Neural progenitor cell (in vitro differentiated cells): ENCODE measurements around the gene KDM5B. TPM values are rescaled to one million over a fixed set of nuclear protein-coding genes. Genes with fewer than 3 reads are reported as not detected.
"Not testable (repeated sequence)": the region's sequence is repeated elsewhere in the genome, so short reads cannot be mapped to it uniquely, and the experiment has no call there.

Experiments used
- DNase-seq: peaks from one replicate; pipeline ENCODE4 v3.0.0-alpha.2; 2016; ENCODE audit warnings: low spot score
- H2AFZ ChIP-seq: fragments of 200-600 bp; sonication (generic); replicated peaks from 2 replicates; pipeline ENCODE4 v1.6.1; 2016; ENCODE audit warnings: antibody characterized with exemption
- H3F3A ChIP-seq: fragments of 200-600 bp; sonication (generic); 2 replicates; pipeline ENCODE4 v1.6.1; 2016; ENCODE audit warnings: antibody characterized with exemption, low read depth
- H3K27ac ChIP-seq: fragments of 200-600 bp; sonication (generic); 2 replicates; pipeline ENCODE4 v1.5.1; 2016; ENCODE audit warnings: mild to moderate bottlenecking
- H3K27me3 ChIP-seq: fragments of 200-600 bp; sonication (generic); 2 replicates; pipeline ENCODE4 v1.6.1; 2016; ENCODE audit warnings: mild to moderate bottlenecking, moderate library complexity
- H3K36me3 ChIP-seq: fragments of 200-600 bp; sonication (generic); 2 replicates; pipeline ENCODE4 v1.5.1; 2016
- H3K4me1 ChIP-seq: fragments of 200-600 bp; sonication (generic); 2 replicates; pipeline ENCODE4 v1.6.1; 2016; ENCODE audit warnings: mixed run types
- H3K4me2 ChIP-seq: fragments of 200-600 bp; sonication (generic); 2 replicates; pipeline ENCODE4 v1.6.1; 2016
- H3K4me3 ChIP-seq: fragments of 200-600 bp; sonication (generic); 2 replicates; pipeline ENCODE4 v1.5.1; 2016
- H3K79me2 ChIP-seq: fragments of 200-600 bp; sonication (generic); 2 replicates; pipeline ENCODE4 v1.6.1; 2016; ENCODE audit warnings: low read depth
- H3K9ac ChIP-seq: fragments of 200-600 bp; sonication (generic); 2 replicates; pipeline ENCODE4 v1.6.1; 2016
- H3K9me3 ChIP-seq: fragments of 200-600 bp; sonication (generic); 2 replicates; pipeline ENCODE4 v1.5.1; 2016; ENCODE audit warnings: low read depth
- H4K20me1 ChIP-seq: fragments of 200-600 bp; sonication (generic); 2 replicates; pipeline ENCODE4 v1.6.1; 2016; ENCODE audit warnings: low read depth
- H3K27ac Mint-ChIP-seq: 3 replicates; pipeline ENCODE4 v1.8.0; 2021; ENCODE audit warnings: mixed read lengths
- H3K27me3 Mint-ChIP-seq: 2 replicates; pipeline ENCODE4 v1.8.0; 2022; ENCODE audit warnings: low read depth, mild to moderate bottlenecking, inconsistent platforms, moderate library complexity, mixed read lengths; ENCODE audit not compliant: insufficient read depth
- H3K36me3 Mint-ChIP-seq: 3 replicates; pipeline ENCODE4 v1.8.0; 2021; ENCODE audit warnings: mixed read lengths
- H3K4me1 Mint-ChIP-seq: 3 replicates; pipeline ENCODE4 v1.8.0; 2021; ENCODE audit warnings: mixed read lengths
- H3K4me3 Mint-ChIP-seq: 3 replicates; pipeline ENCODE4 v1.8.0; 2021; ENCODE audit warnings: mild to moderate bottlenecking, moderate library complexity, mixed read lengths
- H3K9me3 Mint-ChIP-seq: 3 replicates; pipeline ENCODE4 v1.8.0; 2020; ENCODE audit warnings: mixed read lengths
- EZH2 ChIP-seq: fragments of 200-600 bp; sonication (generic); IDR thresholded peaks from 2 replicates; pipeline ENCODE4 v1.6.1; 2017; ENCODE audit warnings: antibody characterized with exemption, mild to moderate bottlenecking, moderate library complexity
- EZH2phosphoT487 ChIP-seq: fragments of 200-600 bp; sonication (generic); IDR thresholded peaks from 2 replicates; pipeline ENCODE4 v1.6.1; 2017; ENCODE audit warnings: antibody characterized with exemption
- total RNA-seq: library from RNA; depleted of rRNA; stranded (reverse); fragments of >200 nt; gene quantifications from 2 replicates; pipeline ENCODE4 v1.2.3, GENCODE V29; 2015; ENCODE audit warnings: low replicate concordance
- TF ChIP-seq, protein P1 (sequence below): fragments of 200-600 bp; sonication (generic); IDR thresholded peaks from 2 replicates; pipeline ENCODE4 v1.5.1; 2017; ENCODE audit warnings: antibody characterized with exemption, mild to moderate bottlenecking

Gene KDM5B
- total RNA-seq, 1 donor from 2014 or later: 283 TPM

DNA sequence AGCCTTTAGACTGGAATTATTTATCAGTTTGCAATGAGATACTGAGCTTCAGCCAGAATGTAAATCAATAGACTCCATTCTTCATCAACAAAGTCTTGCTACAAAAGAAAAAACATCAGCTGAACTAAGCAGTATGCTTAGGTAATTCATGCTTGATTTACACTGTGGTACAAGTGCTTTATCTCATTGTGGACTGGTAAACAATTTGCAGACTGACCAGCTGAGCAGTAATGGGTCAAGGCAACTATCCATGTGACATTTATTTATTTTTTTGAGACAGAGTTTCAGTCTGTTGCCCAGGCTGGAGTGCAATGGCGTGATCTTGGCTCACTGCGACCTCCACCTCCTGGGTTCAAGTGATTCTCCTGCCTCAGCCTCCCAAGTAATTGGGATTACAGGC lies 58.2 kb downstream of the KDM5B start:
- H3K4me3 Mint-ChIP-seq: no peak overlapping the region
- DNase-seq: no peak
- Histone ChIP-seq H3K27ac (no peak overlapping the region), H3K79me2 (peaks cover 32% of the 10 kb centered on the region), H3K4me3 (no peak overlapping the region), H2AFZ (no peak overlapping the region), H3F3A (peaks cover 73% of the 10 kb centered on the region), H3K27me3 (no peaks in the 10 kb centered on the region), H3K9ac (no peak overlapping the region), H3K4me2 (no peak overlapping the region), H3K9me3 (no peaks in the 10 kb centered on the region), H4K20me1 (peaks cover 45% of the 10 kb centered on the region), H3K4me1 (no peaks in the 10 kb centered on the region), H3K36me3 (peaks cover 80% of the 10 kb centered on the region)
- peaks cover 3% of the 10 kb centered on the region for H3K27me3 Mint-ChIP-seq
- peaks cover 51% of the 10 kb centered on the region for H3K36me3 Mint-ChIP-seq
- H3K9me3 Mint-ChIP-seq: no peaks in the 10 kb centered on the region
- TF ChIP-seq EZH2 (no peak), EZH2phosphoT487 (no peak)
- TF ChIP-seq, protein P1, sequence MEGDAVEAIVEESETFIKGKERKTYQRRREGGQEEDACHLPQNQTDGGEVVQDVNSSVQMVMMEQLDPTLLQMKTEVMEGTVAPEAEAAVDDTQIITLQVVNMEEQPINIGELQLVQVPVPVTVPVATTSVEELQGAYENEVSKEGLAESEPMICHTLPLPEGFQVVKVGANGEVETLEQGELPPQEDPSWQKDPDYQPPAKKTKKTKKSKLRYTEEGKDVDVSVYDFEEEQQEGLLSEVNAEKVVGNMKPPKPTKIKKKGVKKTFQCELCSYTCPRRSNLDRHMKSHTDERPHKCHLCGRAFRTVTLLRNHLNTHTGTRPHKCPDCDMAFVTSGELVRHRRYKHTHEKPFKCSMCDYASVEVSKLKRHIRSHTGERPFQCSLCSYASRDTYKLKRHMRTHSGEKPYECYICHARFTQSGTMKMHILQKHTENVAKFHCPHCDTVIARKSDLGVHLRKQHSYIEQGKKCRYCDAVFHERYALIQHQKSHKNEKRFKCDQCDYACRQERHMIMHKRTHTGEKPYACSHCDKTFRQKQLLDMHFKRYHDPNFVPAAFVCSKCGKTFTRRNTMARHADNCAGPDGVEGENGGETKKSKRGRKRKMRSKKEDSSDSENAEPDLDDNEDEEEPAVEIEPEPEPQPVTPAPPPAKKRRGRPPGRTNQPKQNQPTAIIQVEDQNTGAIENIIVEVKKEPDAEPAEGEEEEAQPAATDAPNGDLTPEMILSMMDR: no peak
- H3K4me1 Mint-ChIP-seq: no peaks in the 10 kb centered on the region
- no peak overlapping the region for H3K27ac Mint-ChIP-seq

- Histone ChIP-seq H3K4me1 (no peaks in the 10 kb centered on the region), H4K20me1 (peaks cover 45% of the 10 kb centered on the region), H3K4me3 (no peak overlapping the region), H3K36me3 (peaks cover 81% of the 10 kb centered on the region), H3K9me3 (no peaks in the 10 kb centered on the region), H3K9ac (no peak overlapping the region), H2AFZ (no peak overlapping the region), H3K27me3 (no peaks in the 10 kb centered on the region), H3K27ac (no peak overlapping the region), H3K79me2 (peaks cover 36% of the 10 kb centered on the region), H3F3A (peaks cover 68% of the 10 kb centered on the region), H3K4me2 (no peak overlapping the region)
- Mint-ChIP-seq H3K4me3 (no peak overlapping the region), H3K36me3 (peaks cover 73% of the 10 kb centered on the region), H3K4me1 (no peaks in the 10 kb centered on the region), H3K9me3 (peaks cover 2% of the 10 kb centered on the region), H3K27ac (no peak overlapping the region), H3K27me3 (peaks cover 5% of the 10 kb centered on the region)
- TF ChIP-seq EZH2 (no peak), EZH2phosphoT487 (no peak)
- TF ChIP-seq, protein P1: no peak
- no peak for DNase-seq
Observed at GRCh38 chr1:202745323-202745888, 62.8 kb downstream of the KDM5B start.

GRCh38 chr1:202744770-202745169 lies 63.5 kb downstream of the KDM5B start:
- H2AFZ ChIP-seq, H3K27me3 Mint-ChIP-seq, H3K4me2 ChIP-seq, H3K27ac Mint-ChIP-seq, DNase-seq, H3K27me3 ChIP-seq, H3K9me3 Mint-ChIP-seq, H3K27ac ChIP-seq, H3K9ac ChIP-seq, H3K4me3 ChIP-seq, H3K4me3 Mint-ChIP-seq, H3K4me1 ChIP-seq, H3K4me1 Mint-ChIP-seq, H3K9me3 ChIP-seq: not testable (repeated sequence)
- Histone ChIP-seq H3K36me3 (peaks cover 80% of the 10 kb centered on the region), H4K20me1 (peaks cover 45% of the 10 kb centered on the region), H3F3A (peaks cover 67% of the 10 kb centered on the region), H3K79me2 (peaks cover 36% of the 10 kb centered on the region)
- H3K36me3 Mint-ChIP-seq: peaks cover 73% of the 10 kb centered on the region

DNA sequence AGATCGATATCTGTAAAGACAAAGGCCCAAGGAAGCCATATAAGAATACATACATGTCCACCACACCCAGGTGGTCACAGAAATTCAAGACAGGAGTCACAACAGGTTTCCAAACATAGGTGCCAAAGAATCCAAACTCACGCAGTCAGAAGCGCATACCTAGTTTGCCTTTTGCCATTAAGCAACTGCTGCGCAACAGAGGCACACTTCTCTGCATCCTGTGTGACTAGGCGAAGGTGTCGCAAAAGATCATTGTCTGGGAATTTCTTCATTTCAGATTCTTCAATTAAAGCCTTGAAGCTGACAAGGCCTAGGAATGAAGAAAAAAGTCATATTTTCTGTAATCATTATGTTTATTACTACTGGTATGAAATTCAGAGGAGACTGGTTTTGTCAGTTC lies 65.7 kb downstream of the KDM5B start:
- Histone ChIP-seq H4K20me1 (peaks cover 47% of the 10 kb centered on the region), H3F3A (peaks cover 65% of the 10 kb centered on the region), H3K79me2 (peaks cover 44% of the 10 kb centered on the region), H2AFZ (no peak overlapping the region), H3K4me1 (no peaks in the 10 kb centered on the region), H3K4me3 (no peak overlapping the region), H3K4me2 (no peak overlapping the region), H3K9ac (no peak overlapping the region), H3K9me3 (no peaks in the 10 kb centered on the region), H3K36me3 (peaks cover 78% of the 10 kb centered on the region), H3K27me3 (no peaks in the 10 kb centered on the region), H3K27ac (no peak overlapping the region)
- Mint-ChIP-seq H3K36me3 (peaks cover 65% of the 10 kb centered on the region), H3K27me3 (peaks cover 2% of the 10 kb centered on the region), H3K27ac (no peak overlapping the region), H3K4me1 (no peaks in the 10 kb centered on the region), H3K9me3 (peaks cover 2% of the 10 kb centered on the region), H3K4me3 (no peak overlapping the region)
- no peak for DNase-seq
- TF ChIP-seq EZH2 (no peak), EZH2phosphoT487 (no peak)
- TF ChIP-seq, protein P1: no peak
